GM23338 (cell line): ENCODE measurements around the gene RTN4RL1.
A peak's percentile ranks its signal among the peaks of the same experiment; 100 is the strongest.

Source experiments
- CREB1 ChIP-seq: fragments of 250-450 bp; sonication (Bioruptor Pico); IDR thresholded peaks from 2 replicates; pipeline ENCODE4 v1.5.0; 2020; ENCODE audit warnings: low read depth, mild to moderate bottlenecking, moderate library complexity
- CTCF ChIP-seq, 2 experiments: fragments of 200-600 bp in 1 of 2; sonication (generic) in 1 of 2; conservative IDR thresholded peaks; 2 replicates each; pipeline versions ENCODE4 v1.5.1 to v1.6.1; 2016 to 2017; ENCODE audit warnings: antibody characterized with exemption in 2 of 2, low read depth in 2 of 2, mild to moderate bottlenecking in 2 of 2, moderate library complexity in 1 of 2
- EZH2 ChIP-seq: fragments of 200-600 bp; sonication (generic); IDR thresholded peaks from one replicate; pipeline ENCODE4 v1.8.0; 2017; ENCODE audit warnings: antibody characterized with exemption, mild to moderate bottlenecking, low read depth; ENCODE audit not compliant: unreplicated experiment
- EZH2phosphoT487 ChIP-seq: fragments of 200-600 bp; sonication (generic); IDR thresholded peaks from one replicate; pipeline ENCODE4 v1.8.1; 2018; ENCODE audit warnings: antibody characterized with exemption; ENCODE audit not compliant: unreplicated experiment
- JUNB ChIP-seq: IDR thresholded peaks from one replicate; pipeline ENCODE4 v1.6.1; 2016; ENCODE audit warnings: antibody characterized with exemption; ENCODE audit not compliant: unreplicated experiment
- NANOG ChIP-seq: IDR thresholded peaks from 2 replicates; pipeline ENCODE4 v1.6.1; 2016; ENCODE audit warnings: antibody characterized with exemption, borderline replicate concordance
- POLR2AphosphoS5 ChIP-seq: IDR thresholded peaks from 2 replicates; pipeline ENCODE4 v1.6.1; 2016; ENCODE audit warnings: antibody characterized with exemption, low read depth
- REST ChIP-seq: IDR thresholded peaks from one replicate; pipeline ENCODE4 v1.6.1; 2018; ENCODE audit warnings: antibody characterized with exemption; ENCODE audit not compliant: unreplicated experiment
- ZNF114 ChIP-seq: fragments of 250-450 bp; sonication (Bioruptor Pico); IDR thresholded peaks from 2 replicates; pipeline ENCODE4 v1.5.0; 2020; ENCODE audit warnings: mild to moderate bottlenecking, moderate library complexity
- TF ChIP-seq, protein P1 (sequence below): IDR thresholded peaks from 2 replicates; pipeline ENCODE4 v1.6.1; 2016; ENCODE audit warnings: antibody characterized with exemption

- TF ChIP-seq CTCF (conservative IDR thresholded peaks at IDR 0.05; ENCODE audit: low read depth in 2 of 2) = 0 out of 4 replicates have a peak, but pooled peaks of 1 of the 2 experiments have one; percentile 4
- TF ChIP-seq REST = no peak
- no peak for TF ChIP-seq POLR2AphosphoS5
- no peak for TF ChIP-seq EZH2
- TF ChIP-seq JUNB = no peak
- no peak for TF ChIP-seq CREB1
- no peak for TF ChIP-seq EZH2phosphoT487
- no peak for TF ChIP-seq NANOG
- TF ChIP-seq, protein P1, sequence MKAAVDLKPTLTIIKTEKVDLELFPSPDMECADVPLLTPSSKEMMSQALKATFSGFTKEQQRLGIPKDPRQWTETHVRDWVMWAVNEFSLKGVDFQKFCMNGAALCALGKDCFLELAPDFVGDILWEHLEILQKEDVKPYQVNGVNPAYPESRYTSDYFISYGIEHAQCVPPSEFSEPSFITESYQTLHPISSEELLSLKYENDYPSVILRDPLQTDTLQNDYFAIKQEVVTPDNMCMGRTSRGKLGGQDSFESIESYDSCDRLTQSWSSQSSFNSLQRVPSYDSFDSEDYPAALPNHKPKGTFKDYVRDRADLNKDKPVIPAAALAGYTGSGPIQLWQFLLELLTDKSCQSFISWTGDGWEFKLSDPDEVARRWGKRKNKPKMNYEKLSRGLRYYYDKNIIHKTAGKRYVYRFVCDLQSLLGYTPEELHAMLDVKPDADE = no peak
- TF ChIP-seq ZNF114 (CRISPR knock-in tag) = no peak
These were observed 82.3 kb downstream of the RTN4RL1 start for GRCh38 chr17:1942666-1943435.
